Endothelial cell of umbilical vein (primary cell): ENCODE results near the gene SRBD1. TPM values are rescaled to one million over a fixed set of nuclear protein-coding genes. Genes with fewer than 3 reads are reported as not detected.

Source experiments
- BruUV-seq: library from RNA; stranded (reverse); fragments of 400-500 nt; replicated peaks from 2 replicates; lab custom pipeline; 2021; lab: Mats Ljungman, UMichigan
- CTCF ChIA-PET: fragments of 300-600, 350-600 bp; sonication (Branson Sonifier 250); formaldehyde crosslinking; loops from one replicate; lab custom pipeline; 2021; ENCODE audit warnings: antibody characterized with exemption, inconsistent platforms; lab: Charles Lee
- POLR2A ChIA-PET: fragments of 300-600, 350-600 bp; sonication (Branson Sonifier 250); formaldehyde crosslinking; loops from one replicate; lab custom pipeline; 2021; ENCODE audit warnings: antibody characterized with exemption, inconsistent platforms; lab: Charles Lee
- DNase-seq: peaks from one replicate; pipeline ENCODE4 v3.0.0-alpha.2; 2011; ENCODE audit warnings: low read depth, low spot score
- FAIRE-seq: peaks from 2 replicates; lab custom pipeline; 2011; peaks lifted over from hg19 to GRCh38; lab: Jason Lieb, UNC
- H2AFZ ChIP-seq: 2 replicates; pipeline ENCODE4 v1.6.0; 2012; ENCODE audit warnings: low read depth, low read length, control low read depth, inconsistent platforms
- H3K27ac ChIP-seq: 2 replicates; pipeline ENCODE4 v1.5.1; 2011; ENCODE audit warnings: low read depth, mild to moderate bottlenecking, control low read depth, low read length, moderate library complexity; ENCODE audit not compliant: insufficient read depth
- H3K27me3 ChIP-seq, 2 experiments: 2 replicates each; pipeline versions ENCODE4 v1.6.0 to v1.6.1; 2011; ENCODE audit warnings: low read length in 2 of 2, mixed read lengths in 1 of 2; ENCODE audit not compliant: control insufficient read depth in 2 of 2, insufficient read depth in 2 of 2
- H3K36me3 ChIP-seq, 2 experiments: 2 replicates in 1 of 2; 3 replicates in 1 of 2; pipeline ENCODE4 v1.5.1; 2011; ENCODE audit warnings: low read length in 2 of 2, mild to moderate bottlenecking in 1 of 2, moderate library complexity in 1 of 2; ENCODE audit not compliant: control insufficient read depth in 2 of 2, insufficient read depth in 2 of 2; ENCODE audit errors: extremely low read depth in 1 of 2
- H3K4me1 ChIP-seq: 3 replicates; pipeline ENCODE4 v1.5.1; 2011; ENCODE audit warnings: mild to moderate bottlenecking, low read length; ENCODE audit not compliant: control insufficient read depth, insufficient read depth; ENCODE audit errors: extremely low read depth
- H3K4me2 ChIP-seq: 2 replicates; pipeline ENCODE4 v1.6.1; 2011; ENCODE audit warnings: low read length, control low read depth, mixed read lengths; ENCODE audit not compliant: insufficient read depth
- H3K4me3 ChIP-seq, 3 experiments: fragments of 200-600 bp in 1 of 3; sonication (generic), shearing (Covaris generic) in 1 of 3; replicated peaks in 1 of 3; 2 replicates each; pipeline ENCODE4 v1.5.1; 2011 to 2016; ENCODE audit warnings: control low read depth in 3 of 3, low read length in 3 of 3, mild to moderate bottlenecking in 2 of 3, inconsistent platforms in 1 of 3, low read depth in 1 of 3, moderate library complexity in 1 of 3; ENCODE audit not compliant: insufficient read depth in 1 of 3
- H3K79me2 ChIP-seq: 2 replicates; pipeline ENCODE4 v1.6.0; 2012; ENCODE audit warnings: low read length, inconsistent platforms; ENCODE audit not compliant: control insufficient read depth, insufficient read depth
- H3K9ac ChIP-seq: replicated peaks from 2 replicates; pipeline ENCODE3; 2011; ENCODE audit warnings: low read length, control low read depth; ENCODE audit not compliant: insufficient read depth; ENCODE audit errors: extremely low read depth
- H3K9me1 ChIP-seq: replicated peaks from 3 replicates; pipeline ENCODE4 v1.6.0; 2011; ENCODE audit warnings: mild to moderate bottlenecking, low read length; ENCODE audit not compliant: control insufficient read depth, insufficient read depth; ENCODE audit errors: extremely low read depth
- H3K9me3 ChIP-seq: replicated peaks from 2 replicates; pipeline ENCODE4 v1.5.1; 2012; ENCODE audit warnings: low read length, inconsistent platforms; ENCODE audit not compliant: control insufficient read depth, insufficient read depth
- H4K20me1 ChIP-seq: replicated peaks from 2 replicates; pipeline ENCODE3; 2011; ENCODE audit warnings: mild to moderate bottlenecking, low read length; ENCODE audit not compliant: control insufficient read depth, insufficient read depth; ENCODE audit errors: extremely low read depth
- EZH2 ChIP-seq: IDR thresholded peaks from 2 replicates; pipeline ENCODE4 v1.6.1; 2012; ENCODE audit warnings: borderline replicate concordance, low read depth, mild to moderate bottlenecking, moderate library complexity, low read length, inconsistent platforms; ENCODE audit not compliant: severe bottlenecking
- FOS ChIP-seq: IDR thresholded peaks from 2 replicates; pipeline ENCODE4 v1.6.1; 2011; ENCODE audit warnings: mild to moderate bottlenecking, low read length, moderate library complexity, borderline replicate concordance; ENCODE audit not compliant: insufficient read depth
- GATA2 ChIP-seq: IDR thresholded peaks from 2 replicates; pipeline ENCODE4 v1.7.0; 2011; ENCODE audit warnings: low read depth, mild to moderate bottlenecking, moderate library complexity, mixed read lengths, low read length; ENCODE audit not compliant: insufficient read length, insufficient read depth
- JUN ChIP-seq: IDR thresholded peaks from 2 replicates; pipeline ENCODE4 v1.6.1; 2011; ENCODE audit warnings: borderline replicate concordance, low read depth; ENCODE audit not compliant: insufficient read length, insufficient read depth
- MYC ChIP-seq: IDR thresholded peaks from one replicate; pipeline ENCODE4 v1.6.1; 2011; ENCODE audit warnings: mild to moderate bottlenecking, low read depth, low read length
- POLR2A ChIP-seq: IDR thresholded peaks from 2 replicates; pipeline ENCODE4 v1.6.1; 2012; ENCODE audit warnings: low read depth, mild to moderate bottlenecking, control low read depth, low read length
- POLR2AphosphoS5 ChIP-seq: IDR thresholded peaks from 2 replicates; pipeline ENCODE4 v1.6.1; 2012; ENCODE audit warnings: low read depth, mild to moderate bottlenecking, control low read depth, low read length, moderate library complexity; ENCODE audit not compliant: insufficient read depth
- dilution Hi-C: fragments of 300-500 bp; cut with MboI; formaldehyde crosslinking; loops from one replicate; pipeline ENCODE4 v1.15.0; 2019; ENCODE audit warnings: low sequenced_read_pairs; ENCODE audit not compliant: extremely low pct_ligation_motif_present
- intact Hi-C: fragments of 100-400 bp; cut with micrococcal nuclease; formaldehyde crosslinking; loops from one replicate; pipeline ENCODE4 v1.10.0; 2022
- polyA plus RNA-seq, 4 experiments: library from polyadenylated mRNA; depleted of rRNA in 3 of 4; stranded (reverse) in 3 of 4; unstranded in 1 of 4; fragments of >200 nt; gene quantifications; 2 replicates each; pipeline versions ENCODE4 v1.2.1 to v1.2.3, GENCODE V29; 2011 to 2012; ENCODE audit warnings: missing spikeins in 1 of 4
- total RNA-seq: library from RNA; stranded (reverse); gene quantifications from 2 replicates; pipeline ENCODE4 v1.2.3, GENCODE V29; 2021
- TF ChIP-seq, protein P1 (sequence below), 2 donors: IDR thresholded peaks; 1 replicate in 1 of 2; 2 replicates in 1 of 2; pipeline ENCODE4 v1.5.1; 2011; ENCODE audit warnings: low read length in 2 of 2, mild to moderate bottlenecking in 2 of 2, moderate library complexity in 2 of 2, control low read depth in 1 of 2, inconsistent platforms in 1 of 2, low read depth in 1 of 2; ENCODE audit not compliant: insufficient read depth in 1 of 2; ENCODE audit errors: extremely low read depth in 1 of 2
- TF ChIP-seq, protein P2 (sequence below): IDR thresholded peaks from 2 replicates; pipeline ENCODE4 v1.6.1; 2011; ENCODE audit not compliant: insufficient read depth, insufficient read length

SRBD1 gene
- total and polyA plus RNA-seq, 2 donors (not counting 3 experiments of a cell fraction or from before 2014, with no cell fraction given): 3.7 to 12.5 TPM

DNA sequence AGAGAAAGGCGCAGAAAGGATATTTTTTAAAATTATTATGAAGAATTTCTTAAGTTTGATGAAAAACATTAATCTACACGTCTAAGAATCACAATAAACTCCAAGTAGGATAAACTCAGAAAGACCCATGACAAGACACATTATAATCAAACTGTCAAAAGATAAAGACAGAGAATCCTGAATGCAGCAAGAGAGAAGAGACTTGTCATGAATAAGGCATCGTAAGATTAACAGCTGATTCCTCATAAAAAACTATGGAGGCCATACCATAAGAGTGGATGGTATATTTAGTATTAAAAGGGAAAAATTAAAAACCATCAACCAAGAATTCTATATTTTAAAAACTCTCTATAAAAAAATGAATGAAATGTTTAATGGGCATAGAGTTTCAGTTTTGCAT lies 39.1 kb downstream of the SRBD1 start:
- Histone ChIP-seq H3K79me2 (no peaks in the 10 kb centered on the region), H3K9me3 (no peaks in the 10 kb centered on the region), H3K27ac (no peak overlapping the region), H3K9ac (no peak overlapping the region), H3K27me3 (no peaks in the 10 kb centered on the region), H3K36me3 (no peaks in the 10 kb centered on the region), H4K20me1 (no peaks in the 10 kb centered on the region), H3K9me1 (no peaks in the 10 kb centered on the region), H3K4me3 (no peak overlapping the region), H3K4me2 (no peak overlapping the region), H2AFZ (no peak overlapping the region), H3K4me1 (peaks cover 34% of the 10 kb centered on the region)
- ChIA-PET POLR2A (no interaction called here), CTCF (interaction anchor here (0.6 to 2.8 kb wide), 2 partner anchors 590 to 1027 kb away, joined by 3 to 9 read pairs; no protein-coding TSS in a partner anchor)
- no peak for TF ChIP-seq FOS
- TF ChIP-seq MYC: no peak
- TF ChIP-seq, protein P1, sequence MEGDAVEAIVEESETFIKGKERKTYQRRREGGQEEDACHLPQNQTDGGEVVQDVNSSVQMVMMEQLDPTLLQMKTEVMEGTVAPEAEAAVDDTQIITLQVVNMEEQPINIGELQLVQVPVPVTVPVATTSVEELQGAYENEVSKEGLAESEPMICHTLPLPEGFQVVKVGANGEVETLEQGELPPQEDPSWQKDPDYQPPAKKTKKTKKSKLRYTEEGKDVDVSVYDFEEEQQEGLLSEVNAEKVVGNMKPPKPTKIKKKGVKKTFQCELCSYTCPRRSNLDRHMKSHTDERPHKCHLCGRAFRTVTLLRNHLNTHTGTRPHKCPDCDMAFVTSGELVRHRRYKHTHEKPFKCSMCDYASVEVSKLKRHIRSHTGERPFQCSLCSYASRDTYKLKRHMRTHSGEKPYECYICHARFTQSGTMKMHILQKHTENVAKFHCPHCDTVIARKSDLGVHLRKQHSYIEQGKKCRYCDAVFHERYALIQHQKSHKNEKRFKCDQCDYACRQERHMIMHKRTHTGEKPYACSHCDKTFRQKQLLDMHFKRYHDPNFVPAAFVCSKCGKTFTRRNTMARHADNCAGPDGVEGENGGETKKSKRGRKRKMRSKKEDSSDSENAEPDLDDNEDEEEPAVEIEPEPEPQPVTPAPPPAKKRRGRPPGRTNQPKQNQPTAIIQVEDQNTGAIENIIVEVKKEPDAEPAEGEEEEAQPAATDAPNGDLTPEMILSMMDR (IDR thresholded peaks at IDR 0.05; ENCODE audit: extremely low read depth in 1 of 2, insufficient read depth in 1 of 2, low read depth in 1 of 2, low read length in 2 of 2): no peak
- TF ChIP-seq GATA2: no peak
- no peak for TF ChIP-seq POLR2AphosphoS5
- no peak for TF ChIP-seq POLR2A
- no peak for TF ChIP-seq JUN
- TF ChIP-seq, protein P2, sequence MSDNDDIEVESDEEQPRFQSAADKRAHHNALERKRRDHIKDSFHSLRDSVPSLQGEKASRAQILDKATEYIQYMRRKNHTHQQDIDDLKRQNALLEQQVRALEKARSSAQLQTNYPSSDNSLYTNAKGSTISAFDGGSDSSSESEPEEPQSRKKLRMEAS: no peak
- TF ChIP-seq EZH2: no peak
- FAIRE-seq: no peak
- intact Hi-C loops (no loop called here), dilution Hi-C loops (no loop called here)
- DNase-seq: no peak
- no TSS peak for BruUV-seq
